Measurements from ENCODE around the gene HOMER1.

The HOMER1 gene

GRCh38 chr5:79513704-79514390, at the start of gene HOMER1:
Gene HOMER1 (minus strand): TSS chr5:79514134. CDS start chr5:79512774, 1,360 bp downstream.
- no peaks in the 10 kb centered on the region for H3K9me3 Mint-ChIP-seq
- H3K4me1 Mint-ChIP-seq (ENCODE audit: low read depth) = peaks cover 28% of the 10 kb centered on the region
- peaks cover 61% of the 10 kb centered on the region for H3K27me3 Mint-ChIP-seq
- H3K4me3 Mint-ChIP-seq = peak within 1 kb of the TSS; percentile 93
- H3K27ac Mint-ChIP-seq = peak within 1 kb of the TSS; percentile 86
- H3K36me3 Mint-ChIP-seq (ENCODE audit: low read depth) = peaks cover 6% of the 10 kb centered on the region
- intact Hi-C loops (cut with micrococcal nuclease) = no loop called here

- Mint-ChIP-seq H3K27ac (no peak overlapping the region), H3K4me1 (ENCODE audit: low read depth) (peaks cover 38% of the 10 kb centered on the region), H3K4me3 (no peak overlapping the region), H3K27me3 (peaks cover 3% of the 10 kb centered on the region), H3K36me3 (ENCODE audit: low read depth) (no peaks in the 10 kb centered on the region), H3K9me3 (no peaks in the 10 kb centered on the region)
- intact Hi-C loops (cut with micrococcal nuclease) = no loop called here
These were observed 49.3 kb upstream of the HOMER1 start for GRCh38 chr5:79563247-79563590.

- Mint-ChIP-seq H3K27me3 (peaks cover 3% of the 10 kb centered on the region), H3K9me3 (no peaks in the 10 kb centered on the region), H3K4me1 (ENCODE audit: low read depth) (peaks cover 38% of the 10 kb centered on the region), H3K4me3 (no peak overlapping the region), H3K27ac (no peak overlapping the region), H3K36me3 (ENCODE audit: low read depth) (no peaks in the 10 kb centered on the region)
- intact Hi-C loops (cut with micrococcal nuclease) = no loop called here
These were observed 48.7 kb upstream of the HOMER1 start for GRCh38 chr5:79562351-79563246.

GRCh38 chr5:79561525-79561893, 47.6 kb upstream of the HOMER1 start:
- Mint-ChIP-seq H3K4me1 (ENCODE audit: low read depth) (peaks cover 38% of the 10 kb centered on the region), H3K27ac (peak overlapping the region; percentile 66), H3K36me3 (ENCODE audit: low read depth) (no peaks in the 10 kb centered on the region), H3K4me3 (no peak overlapping the region), H3K27me3 (peaks cover 3% of the 10 kb centered on the region), H3K9me3 (no peaks in the 10 kb centered on the region)
- intact Hi-C loops (cut with micrococcal nuclease) = no loop called here

- H3K27ac Mint-ChIP-seq = peak overlapping the region; percentile 66
- intact Hi-C loops (cut with micrococcal nuclease) = no loop called here
- no peak overlapping the region for H3K4me3 Mint-ChIP-seq
- no peaks in the 10 kb centered on the region for H3K9me3 Mint-ChIP-seq
- H3K27me3 Mint-ChIP-seq = peaks cover 3% of the 10 kb centered on the region
- no peaks in the 10 kb centered on the region for H3K36me3 Mint-ChIP-seq (ENCODE audit: low read depth)
- peaks cover 38% of the 10 kb centered on the region for H3K4me1 Mint-ChIP-seq (ENCODE audit: low read depth)
These were observed 47.0 kb upstream of the HOMER1 start for GRCh38 chr5:79560771-79561524.

- H3K9me3 Mint-ChIP-seq = no peaks in the 10 kb centered on the region
These were observed 41.5 kb upstream of the HOMER1 start for GRCh38 chr5:79555418-79555817.

GRCh38 chr5:79552984-79553383, 39.0 kb upstream of the HOMER1 start:
- Mint-ChIP-seq H3K27ac (no peak overlapping the region), H3K4me1 (ENCODE audit: low read depth) (no peaks in the 10 kb centered on the region), H3K27me3 (peaks cover 5% of the 10 kb centered on the region), H3K4me3 (no peak overlapping the region), H3K36me3 (ENCODE audit: low read depth) (no peaks in the 10 kb centered on the region), H3K9me3 (no peaks in the 10 kb centered on the region)
- intact Hi-C loops (cut with micrococcal nuclease) = no loop called here

More at GRCh38 chr5:79555418-79555817, 41.5 kb upstream of the HOMER1 start:
- no peak overlapping the region for H3K27ac Mint-ChIP-seq
- intact Hi-C loops (cut with micrococcal nuclease) = no loop called here
- H3K27me3 Mint-ChIP-seq = peaks cover 5% of the 10 kb centered on the region
- no peak overlapping the region for H3K4me3 Mint-ChIP-seq
- H3K36me3 Mint-ChIP-seq (ENCODE audit: low read depth) = no peaks in the 10 kb centered on the region
- peaks cover 8% of the 10 kb centered on the region for H3K4me1 Mint-ChIP-seq (ENCODE audit: low read depth)

GRCh38 chr5:79547982-79548381, 34.0 kb upstream of the HOMER1 start:
- Mint-ChIP-seq H3K27ac (no peak overlapping the region), H3K27me3 (peaks cover 4% of the 10 kb centered on the region), H3K9me3 (no peaks in the 10 kb centered on the region), H3K4me1 (ENCODE audit: low read depth) (no peaks in the 10 kb centered on the region), H3K36me3 (ENCODE audit: low read depth) (no peaks in the 10 kb centered on the region), H3K4me3 (no peak overlapping the region)
- intact Hi-C loops (cut with micrococcal nuclease) = no loop called here

GRCh38 chr5:79547429-79547822, 33.5 kb upstream of the HOMER1 start:
- Mint-ChIP-seq H3K27me3 (peaks cover 3% of the 10 kb centered on the region), H3K4me1 (ENCODE audit: low read depth) (no peaks in the 10 kb centered on the region), H3K27ac (no peak overlapping the region), H3K4me3 (no peak overlapping the region), H3K36me3 (ENCODE audit: low read depth) (no peaks in the 10 kb centered on the region), H3K9me3 (no peaks in the 10 kb centered on the region)
- intact Hi-C loops (cut with micrococcal nuclease) = no loop called here

GRCh38 chr5:79546782-79547428, 33.0 kb upstream of the HOMER1 start:
- no peak overlapping the region for H3K4me3 Mint-ChIP-seq
- H3K27me3 Mint-ChIP-seq = peaks cover 3% of the 10 kb centered on the region
- no peak overlapping the region for H3K27ac Mint-ChIP-seq
- no peaks in the 10 kb centered on the region for H3K36me3 Mint-ChIP-seq (ENCODE audit: low read depth)
- no peaks in the 10 kb centered on the region for H3K9me3 Mint-ChIP-seq
- no peaks in the 10 kb centered on the region for H3K4me1 Mint-ChIP-seq (ENCODE audit: low read depth)
- intact Hi-C loops (cut with micrococcal nuclease) = no loop called here

- intact Hi-C loops (cut with micrococcal nuclease) = no loop called here
- Mint-ChIP-seq H3K9me3 (no peaks in the 10 kb centered on the region), H3K27me3 (peaks cover 3% of the 10 kb centered on the region), H3K4me1 (ENCODE audit: low read depth) (no peaks in the 10 kb centered on the region), H3K4me3 (no peak overlapping the region), H3K36me3 (ENCODE audit: low read depth) (no peaks in the 10 kb centered on the region), H3K27ac (no peak overlapping the region)
These were observed 30.2 kb upstream of the HOMER1 start for GRCh38 chr5:79544131-79544530.

GRCh38 chr5:79540939-79541338, 27.0 kb upstream of the HOMER1 start:
- intact Hi-C loops (cut with micrococcal nuclease) = no loop called here
- Mint-ChIP-seq H3K9me3 (no peaks in the 10 kb centered on the region), H3K27ac (no peak overlapping the region), H3K36me3 (ENCODE audit: low read depth) (no peaks in the 10 kb centered on the region), H3K4me3 (no peak overlapping the region), H3K27me3 (peaks cover 6% of the 10 kb centered on the region), H3K4me1 (ENCODE audit: low read depth) (no peaks in the 10 kb centered on the region)

GRCh38 chr5:79536193-79536906, 22.4 kb upstream of the HOMER1 start:
- Mint-ChIP-seq H3K4me1 (ENCODE audit: low read depth) (no peaks in the 10 kb centered on the region), H3K9me3 (no peaks in the 10 kb centered on the region), H3K36me3 (ENCODE audit: low read depth) (no peaks in the 10 kb centered on the region), H3K27ac (no peak overlapping the region), H3K27me3 (peaks cover 12% of the 10 kb centered on the region), H3K4me3 (no peak overlapping the region)
- intact Hi-C loops (cut with micrococcal nuclease) = no loop called here

Data from dendritic cell treated with granulocyte-macrophage colony-stimulating factor and Interleukin-4, amounts not matched to agents 40 ng/mL and 50 ng/mL, for 4 days (primary cell).